Stimulated activated CD8-positive, alpha-beta memory T cell treated with anti-CD3 and anti-CD28 coated beads, Interleukin-7, amount 100 ng/mL, for 48 hours (primary cell): ENCODE data around the gene CST6.

ENCODE experiments used
- DNase-seq, 2 donors: peaks; one replicate each; pipeline ENCODE4 v3.0.0-alpha.2; 2020; ENCODE audit warnings: low read depth in 1 of 2; ENCODE audit errors: extremely low read depth in 1 of 2

Gene CST6, protein sequence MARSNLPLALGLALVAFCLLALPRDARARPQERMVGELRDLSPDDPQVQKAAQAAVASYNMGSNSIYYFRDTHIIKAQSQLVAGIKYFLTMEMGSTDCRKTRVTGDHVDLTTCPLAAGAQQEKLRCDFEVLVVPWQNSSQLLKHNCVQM

DNA sequence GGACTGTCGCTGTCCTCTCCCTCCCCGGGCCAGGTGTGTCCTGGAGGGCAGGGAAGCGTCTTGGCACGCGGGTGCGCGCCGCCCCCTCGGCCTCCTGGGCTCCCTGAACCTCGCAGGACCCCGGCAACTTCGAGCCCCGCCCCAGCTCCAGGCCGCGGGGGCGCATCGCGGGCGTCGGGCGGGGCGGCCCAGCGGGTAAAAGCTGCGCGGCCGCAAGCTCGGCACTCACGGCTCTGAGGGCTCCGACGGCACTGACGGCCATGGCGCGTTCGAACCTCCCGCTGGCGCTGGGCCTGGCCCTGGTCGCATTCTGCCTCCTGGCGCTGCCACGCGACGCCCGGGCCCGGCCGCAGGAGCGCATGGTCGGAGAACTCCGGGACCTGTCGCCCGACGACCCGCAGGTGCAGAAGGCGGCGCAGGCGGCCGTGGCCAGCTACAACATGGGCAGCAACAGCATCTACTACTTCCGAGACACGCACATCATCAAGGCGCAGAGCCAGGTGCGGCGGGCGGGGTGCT is at the start of gene CST6:
Gene CST6, plus strand, starts transcription at position 224 of the 519 bp plus-strand sequence. Its CDS starts 37 bp downstream, at position 261.
- DNase-seq, result no peak

DNA sequence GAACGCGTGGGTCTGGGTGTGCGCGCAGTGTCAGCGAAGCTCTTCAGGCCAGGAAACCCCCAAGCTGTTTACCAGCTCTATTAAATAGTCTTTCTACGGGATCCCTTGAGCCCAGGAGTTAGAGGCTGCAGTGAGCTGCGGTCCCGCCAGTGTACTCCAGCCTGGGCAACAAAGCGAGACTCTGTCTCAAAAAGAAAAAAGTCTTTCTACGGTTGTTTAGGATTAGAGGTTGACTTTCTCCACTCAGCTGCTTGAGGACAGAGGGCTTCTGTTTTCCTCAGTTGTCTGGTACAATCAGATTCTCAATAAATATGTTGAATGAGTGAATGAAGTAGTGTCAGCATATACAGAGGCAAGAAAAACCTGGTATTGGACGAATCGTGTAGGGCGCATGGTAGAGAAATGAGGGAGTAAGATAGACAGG is 49.7 kb upstream of the CST6 start:
- no peak for DNase-seq

- no peak for DNase-seq
Observed at GRCh38 chr11:65964906-65965305, 46.9 kb upstream of the CST6 start.

DNA sequence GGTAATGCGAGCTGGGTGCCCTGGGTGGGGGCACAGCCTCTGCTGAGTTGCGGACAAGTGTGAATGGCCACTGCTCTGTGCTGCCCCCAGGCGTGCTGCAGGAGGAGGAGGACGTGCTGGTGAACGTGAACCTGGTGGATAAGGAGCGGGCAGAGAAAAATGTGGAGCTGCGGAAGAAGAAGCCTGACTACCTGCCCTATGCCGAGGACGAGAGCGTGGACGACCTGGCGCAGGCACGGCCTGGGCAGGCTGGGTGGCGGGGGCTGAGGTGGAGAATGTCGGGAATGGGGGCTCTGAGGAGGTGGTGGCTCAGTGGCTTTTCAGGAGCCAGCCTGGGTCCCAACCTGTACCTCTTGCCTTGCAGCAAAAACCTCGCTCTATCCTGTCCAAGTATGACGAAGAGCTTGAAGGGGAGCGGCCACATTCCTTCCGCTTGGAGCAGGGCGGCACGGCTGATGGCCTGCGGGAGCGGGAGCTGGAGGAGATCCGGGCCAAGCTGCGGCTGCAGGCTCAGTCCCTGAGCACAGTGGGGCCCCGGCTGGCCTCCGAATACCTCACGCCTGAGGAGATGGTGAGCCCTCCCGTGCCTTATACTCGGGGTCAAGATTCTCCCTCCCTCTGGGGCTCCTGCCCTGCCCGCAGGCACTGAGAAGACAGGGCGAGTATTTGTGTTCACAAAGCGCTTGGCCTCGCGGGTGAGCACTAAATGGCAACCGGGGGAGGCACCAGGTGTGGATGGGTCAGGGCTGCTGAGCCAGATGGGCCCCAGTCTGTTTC is 45.6 kb upstream of the CST6 start:
- DNase-seq, result no peak

- DNase-seq, result no peak
Observed at GRCh38 chr11:65967329-65967934, 44.4 kb upstream of the CST6 start.

- no peak for DNase-seq
Observed at GRCh38 chr11:65968600-65969482, 43.0 kb upstream of the CST6 start.

GRCh38 chr11:65972116-65972515 is 39.7 kb upstream of the CST6 start:
- no peak for DNase-seq

DNA sequence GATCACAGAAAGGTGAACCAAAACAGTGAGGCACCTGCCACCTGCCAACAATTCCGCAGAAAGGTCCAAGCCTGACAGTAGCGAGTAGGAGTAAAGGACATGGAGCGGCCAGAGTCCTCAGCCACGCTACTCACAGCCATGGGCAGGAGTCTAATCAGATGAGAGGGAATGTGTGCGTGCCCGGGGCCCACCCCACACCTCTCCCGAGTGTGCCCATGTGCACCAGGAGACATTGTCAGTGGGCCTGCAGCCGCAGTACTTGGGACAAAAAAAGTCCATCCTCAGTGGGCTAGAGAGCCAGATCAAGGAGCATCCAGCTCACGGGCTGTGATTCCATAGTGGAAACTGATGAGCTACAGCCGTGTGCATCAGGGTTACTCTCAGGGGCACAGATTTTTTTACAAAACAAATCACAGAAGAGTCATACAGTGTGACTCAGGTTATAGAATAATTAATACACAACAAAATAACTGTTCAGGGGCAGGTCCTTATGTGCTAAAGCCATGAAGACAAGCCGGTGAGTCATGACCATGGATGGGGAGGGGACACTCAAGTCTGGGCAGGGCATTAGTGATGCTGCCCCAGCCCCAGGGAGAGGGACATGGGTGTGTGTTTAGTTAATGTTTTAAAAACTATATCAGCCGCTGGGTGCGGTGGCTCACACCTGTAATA is 38.2 kb upstream of the CST6 start:
- no peak for DNase-seq

- DNase-seq, result no peak
Observed at GRCh38 chr11:65975771-65976170, 36.0 kb upstream of the CST6 start.

GRCh38 chr11:65976216-65977176 is 35.3 kb upstream of the CST6 start:
- DNase-seq, result no peak

DNA sequence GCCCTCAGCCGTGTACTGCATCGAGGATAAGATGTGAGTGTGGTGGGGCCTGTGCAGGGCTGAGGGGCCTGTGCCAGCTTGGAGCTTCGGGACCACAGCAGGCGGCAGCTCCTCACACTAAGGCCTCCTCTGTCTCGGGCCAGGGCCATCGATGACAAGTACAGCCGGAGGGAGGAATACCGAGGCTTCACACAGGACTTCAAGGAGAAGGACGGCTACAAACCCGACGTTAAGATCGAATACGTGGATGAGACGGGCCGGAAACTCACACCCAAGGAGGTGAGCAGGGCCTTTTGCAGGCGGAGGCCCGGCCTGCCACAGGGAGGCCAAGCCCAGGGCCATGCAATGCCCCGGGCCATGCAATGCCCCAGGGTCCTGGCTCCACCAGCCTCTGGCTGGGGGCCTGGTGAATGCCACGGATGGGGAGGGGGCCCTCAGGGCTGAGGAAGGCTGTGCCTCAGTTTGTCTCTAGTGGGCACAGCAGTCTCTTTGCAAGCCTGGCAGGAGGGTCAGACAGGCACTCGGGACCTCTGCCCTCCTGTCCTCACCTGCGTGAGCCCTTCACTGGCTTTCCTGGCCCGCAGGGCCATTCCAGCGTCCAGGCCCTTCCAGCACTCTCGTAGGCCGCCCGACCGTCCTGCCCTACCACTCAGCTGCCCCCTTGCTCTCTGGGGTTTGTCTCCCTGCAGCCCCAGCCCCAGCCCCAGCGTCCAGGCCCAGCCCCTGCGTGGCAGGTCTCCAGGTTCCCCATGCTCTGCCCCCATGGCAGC is 34.0 kb upstream of the CST6 start:
- no peak for DNase-seq

DNA sequence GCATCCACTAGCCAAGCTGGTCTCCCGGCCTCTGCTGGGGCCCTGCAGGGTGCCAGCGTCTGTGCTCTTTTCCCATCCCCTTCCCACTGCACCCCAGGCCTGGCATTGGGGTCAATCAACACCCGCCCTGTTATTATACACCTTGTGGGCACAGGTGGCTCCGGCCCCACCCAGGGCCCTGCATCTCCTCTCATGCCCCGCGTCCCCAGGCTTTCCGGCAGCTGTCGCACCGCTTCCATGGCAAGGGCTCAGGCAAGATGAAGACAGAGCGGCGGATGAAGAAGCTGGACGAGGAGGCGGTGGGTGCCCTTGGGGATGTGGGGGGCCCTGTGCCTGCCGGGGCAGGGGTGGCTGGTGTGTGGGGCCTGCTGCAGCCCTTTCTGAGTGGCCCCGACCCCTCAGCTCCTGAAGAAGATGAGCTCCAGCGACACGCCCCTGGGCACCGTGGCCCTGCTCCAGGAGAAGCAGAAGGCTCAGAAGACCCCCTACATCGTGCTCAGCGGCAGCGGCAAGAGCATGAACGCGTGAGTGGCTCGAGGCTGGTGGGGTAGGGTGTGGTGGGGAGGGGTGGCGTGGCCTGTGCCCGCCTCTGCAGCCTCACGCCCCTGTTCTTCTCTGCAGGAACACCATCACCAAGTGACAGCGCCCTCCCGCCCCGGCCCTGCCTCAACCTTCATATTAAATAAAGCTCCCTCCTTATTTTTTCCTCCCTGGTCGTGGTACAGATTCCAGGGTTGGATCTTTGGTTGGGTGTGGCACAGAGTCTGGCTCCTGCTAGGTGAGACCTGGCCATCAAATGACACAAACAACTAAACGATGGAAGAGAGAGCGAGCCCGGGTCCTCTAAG is 33.2 kb upstream of the CST6 start:
- DNase-seq, result no peak

- DNase-seq, result no peak
Observed at GRCh38 chr11:65979261-65979759, 32.5 kb upstream of the CST6 start.

GRCh38 chr11:65981101-65981740 is 30.6 kb upstream of the CST6 start:
- no peak for DNase-seq

- DNase-seq, result no peak
Observed at GRCh38 chr11:65981972-65982823, 29.6 kb upstream of the CST6 start.
